ENCODE data around the gene GYS1. TPM values are rescaled to one million over a fixed set of nuclear protein-coding genes. Genes with fewer than 3 reads are reported as not detected.

The GYS1 gene
- total RNA-seq, 1 donor from 2014 or later = 72.1 TPM

- no peak for DNase-seq (ENCODE audit: low read depth)
Observed at GRCh38 chr19:49017666-49018351, 24.7 kb upstream of the GYS1 start.

DNA sequence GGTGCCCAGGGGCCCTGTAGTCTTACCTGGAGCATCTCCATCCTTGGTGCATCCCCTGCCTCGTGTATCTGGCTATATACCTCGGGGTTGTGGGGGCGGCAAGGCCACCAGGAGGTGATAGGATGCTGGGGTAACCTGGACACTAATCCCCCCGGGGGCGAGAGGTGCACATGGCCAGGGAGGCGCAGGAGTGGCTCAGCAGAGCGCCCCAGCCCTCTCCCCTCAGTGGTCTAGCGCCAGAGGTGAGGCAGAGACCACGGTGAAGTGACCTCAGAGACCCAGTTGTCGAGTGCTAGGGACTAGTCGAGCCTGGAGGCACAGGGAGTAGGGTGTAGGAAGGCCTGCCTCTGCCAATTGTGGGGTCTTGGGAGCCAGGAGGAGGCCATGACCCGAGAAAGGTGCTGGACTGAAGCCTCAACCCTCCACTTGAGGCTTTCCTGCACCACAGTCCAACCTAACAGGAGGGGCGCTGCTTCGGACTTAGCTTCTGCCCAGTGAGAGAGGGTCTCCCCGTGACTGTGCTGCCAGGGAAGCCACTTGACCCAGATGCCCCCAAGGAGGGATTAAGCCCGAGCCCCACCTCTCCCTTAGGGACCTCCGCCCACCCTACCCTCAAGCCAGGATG lies 24.0 kb upstream of the GYS1 start, which contains the start of gene LHB:
Gene LHB, minus strand, starts transcription at position 51 of the 625 bp plus-strand sequence. Its CDS starts 10 bp downstream, at position 41.
- DNase-seq (ENCODE audit: low read depth) = no peak

DNA sequence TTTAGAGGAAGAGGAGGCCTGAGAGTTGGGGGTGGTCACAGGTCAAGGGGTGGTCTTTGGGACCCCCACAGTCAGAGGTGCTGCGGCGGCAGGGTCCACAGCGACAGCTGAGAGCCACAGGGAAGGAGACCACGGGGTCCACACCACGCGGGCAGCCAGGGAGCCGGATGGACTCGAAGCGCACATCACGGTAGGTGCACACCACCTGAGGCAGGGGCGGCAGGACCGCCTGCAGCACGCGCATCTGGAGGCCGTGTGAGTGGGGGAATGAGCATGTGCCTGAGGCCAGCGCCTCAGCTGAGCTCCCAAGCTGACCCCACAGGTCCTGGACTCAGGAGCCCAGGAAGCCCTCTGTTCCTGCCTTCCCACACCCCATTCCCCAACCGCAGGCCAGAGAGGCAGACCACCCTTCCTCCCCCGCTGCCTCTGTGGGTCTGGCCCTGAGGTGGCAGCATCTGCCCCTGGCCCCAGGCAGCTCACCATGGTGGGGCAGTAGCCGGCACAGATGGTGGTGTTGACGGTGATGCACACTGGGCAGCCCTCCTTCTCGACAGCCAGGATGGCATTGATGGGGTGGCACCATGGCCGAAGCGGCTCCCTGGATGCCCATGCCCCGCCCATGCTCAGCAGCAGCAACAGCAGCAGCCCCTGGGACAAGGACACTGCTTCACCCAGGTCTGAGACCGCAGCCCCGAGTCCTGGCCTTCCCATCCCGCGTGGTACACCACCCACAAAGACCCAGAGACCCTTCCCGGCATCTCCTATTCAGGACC lies 23.1 kb upstream of the GYS1 start:
- no peak for DNase-seq (ENCODE audit: low read depth)

GRCh38 chr19:49014870-49015255 lies 21.8 kb upstream of the GYS1 start:
- no peak for DNase-seq (ENCODE audit: low read depth)

- no peak for DNase-seq (ENCODE audit: low read depth)
Observed at GRCh38 chr19:49014123-49014869, 21.2 kb upstream of the GYS1 start.

GRCh38 chr19:49011194-49011593 lies 18.1 kb upstream of the GYS1 start:
- DNase-seq (ENCODE audit: low read depth) = no peak

GRCh38 chr19:49010453-49010852 lies 17.3 kb upstream of the GYS1 start:
- no peak for DNase-seq (ENCODE audit: low read depth)

DNA sequence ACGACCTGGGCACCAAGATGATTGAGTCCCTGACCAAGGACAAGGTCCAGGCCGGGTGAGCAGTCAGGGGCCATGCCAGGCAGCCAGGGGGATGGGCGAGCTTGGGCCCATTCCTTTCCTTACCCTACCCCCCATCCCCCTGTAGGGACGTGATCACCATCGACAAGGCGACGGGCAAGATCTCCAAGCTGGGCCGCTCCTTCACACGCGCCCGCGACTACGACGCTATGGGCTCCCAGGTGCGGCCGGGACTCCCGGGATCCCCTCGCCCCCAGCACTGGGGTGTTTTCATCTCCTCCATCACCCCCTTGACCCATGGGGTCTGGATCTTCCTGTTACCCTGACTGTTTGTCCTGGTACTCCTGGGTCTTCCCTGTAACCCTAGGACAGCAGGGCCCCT lies 16.7 kb upstream of the GYS1 start:
- DNase-seq (ENCODE audit: low read depth) = no peak

DNA sequence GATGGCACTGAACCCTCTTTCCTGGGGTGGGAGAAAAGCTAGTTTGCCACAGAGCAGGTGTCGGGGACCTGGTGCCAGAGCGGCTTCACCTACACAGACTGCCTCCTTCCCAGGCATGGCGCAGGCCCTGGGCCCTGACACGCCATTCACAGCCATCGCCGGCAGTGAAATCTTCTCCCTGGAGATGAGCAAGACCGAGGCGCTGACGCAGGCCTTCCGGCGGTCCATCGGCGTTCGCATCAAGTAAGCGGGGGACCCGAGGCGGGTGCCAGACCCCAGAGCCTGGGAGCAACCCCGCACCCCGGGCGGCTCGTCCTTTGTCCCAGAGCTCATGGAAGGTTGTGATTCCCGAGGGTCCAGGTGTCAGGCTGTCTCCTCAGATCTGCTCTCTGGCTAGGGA lies 13.8 kb upstream of the GYS1 start:
- DNase-seq (ENCODE audit: low read depth) = no peak

- DNase-seq (ENCODE audit: low read depth) = no peak
Observed at GRCh38 chr19:49004964-49005614, 12.0 kb upstream of the GYS1 start.

GRCh38 chr19:49004133-49004532 lies 11.0 kb upstream of the GYS1 start:
- DNase-seq (ENCODE audit: low read depth) = no peak

DNA sequence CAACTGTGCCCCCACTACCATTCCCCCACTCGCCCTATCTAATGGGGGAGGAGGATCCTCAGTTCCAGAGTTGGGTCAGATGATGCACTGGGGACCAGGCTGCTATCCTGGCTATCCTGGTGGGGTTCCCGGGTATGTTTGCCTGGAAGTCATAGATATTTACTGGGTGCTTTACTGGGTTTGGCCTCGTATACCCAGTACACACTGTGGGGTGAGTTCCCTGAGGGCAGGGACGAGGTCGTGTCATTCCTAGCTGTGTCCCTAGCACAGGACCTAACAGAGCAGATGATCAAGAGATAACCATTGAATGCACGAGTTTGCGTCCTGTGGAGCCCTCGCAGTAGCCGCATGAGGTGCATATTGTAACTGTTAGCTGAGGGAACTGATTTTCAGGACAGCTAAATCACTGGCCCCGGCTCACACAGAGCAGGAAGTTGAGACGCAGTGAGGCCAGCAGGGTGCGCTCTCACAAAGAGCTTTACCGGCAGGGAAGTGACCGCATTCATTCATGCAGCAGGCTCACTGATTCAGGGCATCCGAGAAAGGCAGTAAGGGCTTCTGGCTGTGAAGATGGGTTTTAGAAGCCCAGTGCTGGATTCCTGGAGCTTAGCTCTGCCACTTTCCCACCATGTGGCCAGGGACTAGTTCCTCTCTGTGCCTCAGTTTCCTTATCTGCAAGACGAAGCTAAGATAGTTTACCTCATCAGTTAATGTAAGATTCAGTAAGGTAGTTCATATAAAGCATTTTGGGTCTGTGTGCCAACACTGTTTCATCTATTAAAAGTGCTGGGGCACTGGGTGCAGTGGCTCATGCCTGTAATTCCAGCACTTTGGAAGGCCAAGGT lies 6.6 kb upstream of the GYS1 start:
- peak; percentile 49 for DNase-seq (ENCODE audit: low read depth)

- peak; percentile 54 for DNase-seq (ENCODE audit: low read depth)
Observed at GRCh38 chr19:48997972-48998371, 4.9 kb upstream of the GYS1 start.

- DNase-seq (ENCODE audit: low read depth) = no peak
Observed at GRCh38 chr19:48994035-48994386, 902 bp upstream of the GYS1 start.

DNA sequence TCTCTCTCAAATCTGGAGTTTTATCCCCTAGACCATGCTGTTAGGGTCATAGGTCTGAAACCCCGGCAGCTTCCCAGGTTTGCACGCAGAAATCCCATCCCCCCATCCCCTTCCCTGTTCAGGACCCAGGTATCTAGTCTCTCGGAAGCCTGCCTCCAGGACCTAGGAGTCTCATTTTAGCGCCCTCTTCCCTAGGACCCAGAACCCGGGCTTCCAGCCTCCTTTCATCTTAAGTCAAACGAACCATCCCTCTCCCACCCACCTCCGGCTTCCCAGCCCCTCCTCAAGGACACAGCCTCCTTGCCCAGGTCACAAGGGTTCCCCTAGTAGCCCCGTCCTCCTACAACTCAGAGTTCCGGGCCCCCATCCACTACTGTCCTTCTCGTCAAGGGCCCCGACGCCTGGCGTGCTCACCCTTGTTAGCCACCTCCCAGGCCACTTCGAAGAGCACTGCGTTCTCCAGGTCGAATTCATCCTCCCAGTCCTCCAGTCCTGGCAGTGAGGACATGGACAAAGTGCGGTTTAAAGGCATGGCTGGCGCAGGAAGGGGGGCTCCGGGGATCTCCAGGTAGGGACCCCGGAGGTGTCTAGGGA lies 431 bp downstream of the GYS1 start:
- no peak for DNase-seq (ENCODE audit: low read depth)

GRCh38 chr19:48991873-48992580 lies 1.1 kb downstream of the GYS1 start:
- peak; percentile 77 for DNase-seq (ENCODE audit: low read depth)

GRCh38 chr19:48991011-48991609 lies 2.0 kb downstream of the GYS1 start:
- no peak for DNase-seq (ENCODE audit: low read depth)

- DNase-seq (ENCODE audit: low read depth) = no peak
Observed at GRCh38 chr19:48990400-48990799, 2.7 kb downstream of the GYS1 start.

DNA sequence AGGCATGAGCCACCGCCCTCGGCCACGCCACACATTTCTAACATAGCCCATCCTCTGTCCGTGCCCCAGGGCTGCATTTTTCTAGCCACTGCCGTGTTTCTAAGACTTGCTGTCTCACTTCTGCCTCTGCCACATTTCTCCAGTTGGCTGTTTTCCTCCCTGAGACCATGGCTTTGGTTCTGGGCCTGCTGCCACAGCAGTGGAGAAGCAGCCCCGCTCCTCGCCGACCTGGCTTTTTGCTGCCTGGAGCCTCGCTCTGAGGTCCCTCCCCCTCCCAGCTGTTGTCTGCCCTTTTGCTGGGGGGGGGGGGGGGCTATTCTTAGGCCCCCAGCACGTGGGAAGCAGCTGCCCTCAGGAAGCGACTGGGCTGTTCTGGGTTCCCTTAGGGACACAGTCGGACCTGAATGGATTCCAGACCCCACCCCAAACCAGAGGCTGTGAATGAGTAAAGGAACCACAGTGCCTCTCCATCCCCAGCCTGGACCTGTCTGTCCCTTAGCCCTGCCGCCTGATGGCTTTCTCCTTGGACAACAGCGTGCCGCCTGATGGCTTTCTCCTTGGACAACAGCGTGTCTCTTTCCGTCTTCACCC lies 3.3 kb downstream of the GYS1 start:
- no peak for DNase-seq (ENCODE audit: low read depth)
